ENCODE measurements around the gene OLFML1.

- TF ChIP-seq POLR2A (IDR thresholded peaks at IDR 0.05; ENCODE audit: low read length) (no peak), GATA1 (IDR thresholded peaks at IDR 0.05; ENCODE audit: low read depth, low read length) (no peak)
These were observed 35.5 kb upstream of the OLFML1 start for GRCh38 chr11:7449841-7450214.
